ENCODE measurements around the gene LIN7C. TPM values are rescaled to one million over a fixed set of nuclear protein-coding genes. Genes with fewer than 3 reads are reported as not detected.

LIN7C gene
- total and polyA plus RNA-seq, 2 of the 13 experiments (the other 11 are each of a cell fraction or from before 2014, with no cell fraction given), result 14.8 to 37.2 TPM

GRCh38 chr11:27470826-27471588 lies 35.6 kb downstream of the LIN7C start (continued):
- TF ChIP-seq RELA (CRISPR knock-in tag; IDR thresholded peaks at IDR 0.05) (no peak), FOXP1 (IDR thresholded peaks at IDR 0.05) (no peak), FOXP1 (CRISPR knock-in tag; IDR thresholded peaks at IDR 0.05) (no peak), ATAD3A (CRISPR knock-in tag; IDR thresholded peaks at IDR 0.05) (no peak), CERS6 (CRISPR knock-in tag; IDR thresholded peaks at IDR 0.05) (no peak), SPEN (CRISPR knock-in tag; IDR thresholded peaks at IDR 0.05; ENCODE audit: low read depth) (no peak), MTERF4 (CRISPR knock-in tag; IDR thresholded peaks at IDR 0.05) (peak; percentile 92; the same call in 1 of the 2 replicates), TERF1 (CRISPR knock-in tag; IDR thresholded peaks at IDR 0.05) (no peak), ATF2 (CRISPR knock-in tag; IDR thresholded peaks at IDR 0.05) (no peak), UBTF (CRISPR knock-in tag; IDR thresholded peaks at IDR 0.05) (peak; percentile 61; the same call in 1 of the 2 replicates), LBX2 (CRISPR knock-in tag; IDR thresholded peaks at IDR 0.05; ENCODE audit: borderline replicate concordance) (no peak), MAZ (IDR thresholded peaks at IDR 0.05; ENCODE audit: borderline replicate concordance, low read depth, low read length) (no peak), MAZ (CRISPR knock-in tag; IDR thresholded peaks at IDR 0.05; ENCODE audit: low read depth) (no peak), ZNF543 (CRISPR knock-in tag; IDR thresholded peaks at IDR 0.05) (no peak), RBAK (CRISPR knock-in tag; IDR thresholded peaks at IDR 0.05) (no peak), KDM2A (CRISPR knock-in tag; IDR thresholded peaks at IDR 0.05; ENCODE audit: borderline replicate concordance, low read depth) (no peak), EP300 (IDR thresholded peaks at IDR 0.05; ENCODE audit: low read depth in 2 of 2, low read length in 2 of 2) (no peak), EP300 (CRISPR knock-in tag; IDR thresholded peaks at IDR 0.05; ENCODE audit: borderline replicate concordance) (no peak), EED (CRISPR knock-in tag; IDR thresholded peaks at IDR 0.05) (0 out of 2 replicates have a peak, but pooled peaks have one; percentile 49), FOXK2 (IDR thresholded peaks at IDR 0.05) (no peak)
